ENCODE measurements around the gene DDC.

DDC gene

GRCh38 chr7:50491943-50492342 lies 73.3 kb downstream of the DDC start:
- DNase-seq = no peak

GRCh38 chr7:50491209-50491608 lies 74.0 kb downstream of the DDC start:
- DNase-seq = no peak

GRCh38 chr7:50488379-50488778 lies 76.8 kb downstream of the DDC start:
- DNase-seq = no peak

DNA sequence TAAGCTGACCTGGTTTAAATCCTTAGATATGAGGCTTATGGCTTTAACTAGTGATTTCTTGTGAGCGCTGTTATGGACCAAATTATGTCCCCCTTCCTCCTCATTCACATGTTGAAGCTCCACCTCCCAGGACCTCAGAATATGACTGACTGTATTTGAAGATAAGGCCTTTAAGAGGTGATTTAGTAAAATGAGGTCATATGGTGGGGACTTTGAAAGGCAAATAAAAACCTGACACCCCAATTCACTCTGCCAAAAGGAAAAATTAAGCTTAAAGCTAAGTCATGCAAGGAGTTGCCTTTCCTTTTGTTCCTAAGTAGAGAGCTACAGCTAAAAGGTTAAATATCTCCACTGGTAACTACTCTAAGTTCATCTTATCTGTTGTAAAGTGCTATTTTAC lies 78.7 kb downstream of the DDC start:
- DNase-seq = no peak

DNA sequence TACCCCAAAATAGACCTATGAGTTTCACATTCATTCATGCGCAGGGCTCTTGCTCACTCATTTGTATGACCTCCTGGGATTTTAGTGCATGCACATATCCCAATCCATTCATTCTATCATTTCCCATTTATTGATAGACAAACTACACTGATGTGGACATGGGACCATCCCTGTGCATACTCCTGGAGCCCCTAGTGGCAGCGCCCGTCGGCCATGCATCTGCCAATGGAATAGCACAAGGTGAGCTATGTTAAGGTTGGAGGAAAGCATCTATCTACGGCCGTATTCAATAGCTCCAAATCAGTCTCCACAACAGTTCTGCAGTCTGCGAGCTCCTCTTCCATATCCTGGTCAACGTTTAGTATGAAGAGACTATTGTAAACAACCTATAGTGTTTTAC lies 83.3 kb downstream of the DDC start:
- DNase-seq = no peak

- no peak for DNase-seq
Measured at GRCh38 chr7:50480797-50481196, 84.4 kb downstream of the DDC start.

DNA sequence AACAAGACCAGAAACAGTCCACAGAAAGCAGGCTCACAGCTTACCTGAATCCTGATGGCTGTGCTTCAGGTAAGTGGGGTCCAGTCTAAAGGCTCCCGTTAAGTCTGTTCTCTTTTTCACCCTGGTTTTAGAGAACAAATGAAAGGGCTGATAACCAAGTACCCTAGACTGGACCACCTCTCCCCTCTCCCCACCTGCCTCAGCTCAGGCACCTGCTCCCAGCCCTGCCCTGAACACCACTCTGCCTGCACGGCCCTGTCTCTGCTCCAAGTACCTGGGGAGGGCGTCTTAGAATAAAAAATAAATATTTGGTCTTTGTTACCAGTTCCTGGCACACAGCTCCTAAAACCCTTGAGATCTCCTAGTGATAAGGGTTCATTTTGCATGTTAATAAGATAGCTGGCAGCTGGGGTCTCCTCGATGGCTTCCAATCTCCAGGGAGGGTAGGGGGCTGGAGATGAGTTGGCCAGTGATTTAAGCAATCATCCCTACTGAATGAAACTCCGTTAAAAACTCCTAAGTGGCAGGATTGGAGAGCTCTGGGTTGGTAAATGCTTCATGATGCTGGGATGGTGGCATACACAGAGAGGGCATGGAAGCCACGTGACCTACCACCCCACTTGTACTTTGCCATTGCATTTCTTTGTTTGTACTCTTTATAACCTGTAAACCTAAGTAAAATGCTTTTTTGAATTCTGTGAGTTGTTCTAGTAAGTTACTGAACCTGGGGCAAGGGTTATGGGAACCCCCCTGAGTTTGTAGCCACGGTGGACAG lies 85.3 kb downstream of the DDC start:
- no peak for DNase-seq

GRCh38 chr7:50477640-50478039 lies 87.6 kb downstream of the DDC start:
- DNase-seq = no peak

DNA sequence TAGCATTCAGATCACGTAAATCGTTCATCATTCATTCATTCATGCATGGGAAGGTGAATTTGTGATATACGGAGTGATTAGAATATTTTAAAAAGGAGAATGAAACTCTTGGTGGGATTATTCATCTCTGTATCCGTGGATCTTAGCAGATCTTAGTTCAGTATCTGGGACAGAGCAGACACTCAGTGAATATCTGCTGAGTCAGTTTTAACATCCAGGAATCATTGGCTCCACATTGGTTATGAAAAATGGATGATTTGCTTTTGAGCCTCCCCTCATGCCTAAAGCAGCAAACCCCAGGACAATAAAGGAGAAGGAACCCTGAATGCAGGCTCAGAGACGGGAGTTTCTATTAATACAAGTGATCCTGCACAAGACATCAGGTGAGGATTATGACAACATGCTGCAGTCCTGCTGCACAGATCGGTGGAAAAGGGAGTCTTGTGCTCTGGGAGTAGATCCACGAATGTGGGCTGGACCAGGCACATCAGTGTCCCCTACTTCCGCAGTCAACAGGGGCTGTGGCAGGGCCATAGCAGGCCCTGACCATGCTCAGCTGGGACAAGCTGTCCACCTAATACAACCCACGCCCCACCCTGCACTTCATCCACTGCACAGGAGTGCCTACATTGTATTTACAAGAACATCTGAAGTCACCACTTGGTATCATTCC lies 88.1 kb downstream of the DDC start:
- DNase-seq = no peak

DNA sequence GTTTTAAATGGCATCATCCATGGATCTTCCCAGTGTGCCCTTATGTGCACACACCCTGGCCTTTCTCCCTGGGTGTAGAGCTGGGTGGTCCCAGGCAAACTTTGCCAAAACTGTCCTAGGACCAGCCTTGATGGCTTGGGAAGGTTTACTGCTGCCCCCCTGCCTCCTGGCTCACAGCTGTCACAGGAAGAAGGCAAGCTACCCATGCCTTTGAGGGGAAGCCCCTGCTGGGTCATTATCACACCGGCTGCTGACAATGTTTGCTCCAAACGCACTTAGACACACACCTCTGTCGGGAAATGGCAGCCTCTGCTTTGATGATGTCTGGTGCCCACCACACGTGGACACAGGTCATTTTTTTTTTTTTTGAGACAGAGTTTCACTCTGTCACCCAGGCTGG lies 89.9 kb downstream of the DDC start:
- no peak for DNase-seq

DNA sequence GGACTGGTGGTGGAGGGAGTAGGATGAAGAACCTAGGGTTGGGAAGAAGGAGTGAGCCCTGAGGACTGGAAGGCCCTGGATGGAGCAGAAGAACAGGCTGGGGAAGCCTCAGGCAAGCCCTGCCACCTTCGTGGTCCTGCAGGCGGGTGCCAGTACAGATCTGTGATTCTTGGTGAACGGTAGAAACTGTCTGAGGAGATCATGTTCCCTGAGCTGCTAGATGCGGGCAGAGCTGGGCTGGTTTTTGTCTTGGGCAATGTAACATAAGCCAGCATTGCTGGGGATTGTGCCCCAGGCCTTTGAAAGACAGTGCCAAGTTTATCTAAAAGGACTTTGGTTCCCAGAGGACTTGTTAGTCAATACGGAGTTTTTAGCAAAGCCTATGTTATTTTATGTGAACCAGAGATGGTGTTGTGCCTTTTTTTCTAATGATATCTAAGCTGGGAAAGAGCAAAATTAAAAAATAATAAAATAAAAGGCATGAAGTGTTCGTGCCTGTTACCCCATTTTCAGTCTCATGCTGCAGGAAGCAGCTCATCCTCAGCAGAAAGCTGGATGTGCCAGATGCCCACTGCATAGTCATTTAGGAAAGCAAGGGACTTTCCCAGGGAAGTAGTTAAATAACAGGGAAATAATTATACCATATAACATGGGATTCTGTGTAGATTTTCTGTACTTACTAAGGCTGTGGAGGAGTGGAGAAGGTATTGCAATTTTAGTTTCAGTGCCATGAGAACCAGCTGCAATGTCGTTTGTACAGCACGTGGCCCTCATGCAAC lies 90.6 kb downstream of the DDC start:
- no peak for DNase-seq

- DNase-seq = no peak
Measured at GRCh38 chr7:50473531-50473930, 91.7 kb downstream of the DDC start.

GRCh38 chr7:50472427-50472826 lies 92.8 kb downstream of the DDC start:
- no peak for DNase-seq

DNA sequence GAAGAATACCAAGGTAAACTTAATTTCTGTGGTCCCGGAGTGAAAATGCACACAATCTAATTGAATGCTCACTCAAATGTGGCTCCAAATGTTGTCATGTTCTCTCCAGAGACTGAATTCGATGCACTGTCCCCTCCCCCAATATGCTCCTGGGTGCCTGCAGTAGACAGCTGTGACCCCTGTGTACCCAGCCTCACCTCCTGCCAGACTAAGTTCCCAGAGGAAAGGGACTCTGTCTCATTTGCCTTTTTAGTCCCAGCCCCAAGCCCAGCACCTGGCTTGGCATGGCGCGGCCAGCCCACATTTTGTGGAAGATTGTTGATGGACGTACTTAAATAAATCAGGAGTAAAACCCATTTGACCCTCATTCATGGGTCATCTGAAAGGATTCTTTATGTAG lies 93.2 kb downstream of the DDC start:
- no peak for DNase-seq

- no peak for DNase-seq
Measured at GRCh38 chr7:50470250-50471163, 94.7 kb downstream of the DDC start.

- no peak for DNase-seq
Measured at GRCh38 chr7:50469181-50469580, 96.0 kb downstream of the DDC start.

DNA sequence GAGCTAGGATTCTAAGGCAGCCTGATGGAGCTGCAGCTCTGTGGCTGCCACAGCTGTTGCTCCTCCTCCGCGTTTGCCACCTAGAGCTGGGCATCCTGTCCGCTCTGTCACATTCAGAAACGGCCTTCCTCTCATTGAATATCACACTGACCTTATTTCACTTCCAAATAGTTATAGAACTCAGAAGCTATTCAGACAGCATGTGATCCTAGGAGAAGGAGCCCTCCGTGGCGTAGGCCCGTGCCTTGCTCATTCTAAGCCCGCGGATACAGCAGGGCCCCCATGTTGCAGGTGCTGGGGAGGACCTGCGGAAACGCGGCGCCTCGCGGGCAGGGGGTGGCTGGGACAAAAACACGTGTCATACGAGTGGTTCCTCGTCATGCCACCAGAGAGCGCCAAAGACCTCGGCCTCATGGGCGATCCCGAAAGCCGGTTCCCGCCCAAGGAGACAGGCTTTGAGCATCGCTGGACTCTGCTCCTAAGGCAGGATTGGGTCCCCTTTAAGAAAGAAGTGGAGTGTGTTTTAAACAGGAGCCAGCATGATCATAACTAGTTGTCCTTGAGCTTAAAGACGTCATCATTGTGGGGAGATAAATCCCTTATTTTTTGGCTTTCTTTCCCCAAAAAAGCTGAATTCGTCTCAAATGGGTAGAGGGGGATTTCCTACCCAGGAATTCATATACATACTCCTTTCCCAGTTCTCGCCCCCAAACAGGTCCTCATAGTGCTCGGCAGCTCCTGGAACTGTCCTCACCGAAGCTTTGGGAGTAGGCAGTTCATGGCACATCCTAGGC lies 97.2 kb downstream of the DDC start:
- DNase-seq = peak in 53 of 56 donors; percentile 13 to 86 (median 61)

GRCh38 chr7:50466815-50467585 lies 98.2 kb downstream of the DDC start:
- no peak for DNase-seq

DNA sequence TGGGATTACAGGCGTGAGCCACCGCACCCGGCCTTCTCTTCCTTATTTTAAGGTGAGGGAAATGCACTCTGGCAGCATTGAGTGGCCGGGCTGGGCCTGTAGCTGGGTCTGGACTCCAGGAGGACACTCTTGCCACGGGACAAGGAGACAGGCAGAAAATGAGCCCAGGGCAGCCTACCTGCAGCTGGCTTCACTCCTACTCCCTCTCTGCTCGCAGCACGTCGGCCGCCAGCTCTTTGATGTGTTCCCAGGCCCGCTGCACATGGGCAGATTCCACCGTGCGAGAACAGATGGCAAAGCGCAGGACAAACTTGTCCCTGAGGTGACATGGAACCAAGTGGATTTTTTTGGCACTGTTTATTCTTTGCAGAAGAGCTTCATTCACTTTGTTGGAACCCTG lies 102.2 kb downstream of the DDC start:
- no peak for DNase-seq

DNA sequence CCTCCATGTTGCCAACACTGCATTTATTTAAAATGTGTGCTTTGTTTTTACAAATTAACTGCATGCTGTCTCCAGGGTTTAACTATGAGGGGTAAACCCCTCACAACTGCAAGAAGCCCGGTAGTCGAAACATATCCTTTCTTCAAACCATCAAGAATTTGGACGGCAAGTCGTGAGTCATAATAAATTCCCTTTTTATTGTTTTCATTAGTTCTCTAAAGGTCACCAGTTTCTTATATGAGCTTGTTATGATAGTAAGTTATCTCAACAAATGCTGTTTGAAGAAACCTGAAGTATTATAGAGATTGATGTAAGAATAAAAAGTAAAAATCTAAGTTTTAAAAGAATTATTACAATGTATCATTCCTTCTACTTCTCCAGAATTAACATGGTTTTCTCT lies 102.8 kb downstream of the DDC start:
- no peak for DNase-seq

Measured in nucleus accumbens (tissue), 56 donors.